Measurements from ENCODE around the gene TBC1D22A.

- TF ChIP-seq CTCF (IDR thresholded peaks at IDR 0.05): no peak
- no peak for TF ChIP-seq POLR2A (IDR thresholded peaks at IDR 0.05)
Observed at GRCh38 chr22:47075568-47075967, 313.1 kb downstream of the TBC1D22A start.
